GM12878 (cell line): ENCODE measurements around the gene DGKA. TPM values are rescaled to one million over a fixed set of nuclear protein-coding genes. Genes with fewer than 3 reads are reported as not detected.

Experiments used
- ATAC-seq: fragments of 200-7000 bp; cut with Tn5 transposase; 3 replicates; pipeline ENCODE4 v1.9.1; 2020; ENCODE audit warnings: mild to moderate bottlenecking, moderate library complexity
- BruUV-seq: library from RNA; stranded (reverse); fragments of 400-500 nt; replicated peaks from 2 replicates; lab custom pipeline; 2021; lab: Mats Ljungman, UMichigan
- CTCF ChIA-PET: fragments of 300-600 bp; sonication (Branson Sonifier 250); formaldehyde crosslinking; extraction: SDS; loops from one replicate; lab custom pipeline; 2021; ENCODE audit warnings: inconsistent platforms; lab: Yijun Ruan, JAX
- POLR2A ChIA-PET: fragments of 350-600 bp; formaldehyde crosslinking; extraction: SDS; loops from one replicate; lab custom pipeline; 2021; ENCODE audit warnings: inconsistent platforms; lab: Charles Lee
- RAD21 ChIA-PET: fragments of 300-600 bp; sonication (Branson Sonifier 250); formaldehyde crosslinking; loops from one replicate; lab custom pipeline; 2023; ENCODE audit warnings: antibody characterized with exemption; ENCODE audit not compliant: unreplicated experiment; lab: Charles Lee
- SMC1A ChIA-PET: fragments of 300-600 bp; sonication (Branson Sonifier 250); formaldehyde crosslinking; loops from one replicate; lab custom pipeline; 2023; ENCODE audit not compliant: unreplicated experiment, uncharacterized antibody; lab: Charles Lee
- DNase-seq: peaks from one replicate; pipeline ENCODE4 v3.0.0-alpha.2; 2011; ENCODE audit warnings: low read depth, low spot score
- FAIRE-seq: peaks from 3 replicates; lab custom pipeline; 2011; peaks lifted over from hg19 to GRCh38; lab: Jason Lieb, UNC
- H2AFZ ChIP-seq: 2 replicates; pipeline ENCODE4 v1.6.0; 2011; ENCODE audit warnings: low read depth, low read length, control low read depth; ENCODE audit not compliant: control insufficient read depth
- H3K27ac ChIP-seq: 2 replicates; pipeline ENCODE4 v1.5.1; 2011; ENCODE audit warnings: control low read depth; ENCODE audit not compliant: control insufficient read depth, insufficient read depth
- H3K27me3 ChIP-seq, 2 experiments: replicated peaks in 1 of 2; 2 replicates each; pipeline versions ENCODE4 v1.6.0 to v1.6.1; 2011; ENCODE audit warnings: low read length in 1 of 2; ENCODE audit not compliant: control insufficient read depth in 2 of 2, insufficient read depth in 2 of 2
- H3K36me3 ChIP-seq, 2 experiments: 2 replicates each; pipeline ENCODE4 v1.5.1; 2011; ENCODE audit warnings: low read length in 1 of 2; ENCODE audit not compliant: control insufficient read depth in 2 of 2, insufficient read depth in 2 of 2
- H3K4me1 ChIP-seq: 2 replicates; pipeline ENCODE4 v1.6.1; 2011; ENCODE audit warnings: mild to moderate bottlenecking, low read length, moderate library complexity, mixed read lengths; ENCODE audit not compliant: control insufficient read depth, insufficient read depth
- H3K4me2 ChIP-seq: 2 replicates; pipeline ENCODE4 v1.6.0; 2011; ENCODE audit warnings: control low read depth; ENCODE audit not compliant: control insufficient read depth, insufficient read depth
- H3K4me3 ChIP-seq: fragments of 200-600 bp; sonication (generic); 2 replicates; pipeline ENCODE4 v1.5.1; 2016
- H3K79me2 ChIP-seq: 2 replicates; pipeline ENCODE4 v1.6.0; 2011; ENCODE audit warnings: low read length; ENCODE audit not compliant: control insufficient read depth, insufficient read depth
- H3K9ac ChIP-seq: 2 replicates; pipeline ENCODE4 v1.8.0; 2011; ENCODE audit warnings: low read length, control low read depth, mixed read lengths; ENCODE audit not compliant: control insufficient read depth, insufficient read depth
- H3K9me3 ChIP-seq: replicated peaks from 3 replicates; pipeline ENCODE4 v1.5.1; 2011; ENCODE audit warnings: mild to moderate bottlenecking, low read length; ENCODE audit not compliant: control insufficient read depth, insufficient read depth
- H4K20me1 ChIP-seq: 2 replicates; pipeline ENCODE4 v1.6.0; 2011; ENCODE audit not compliant: control insufficient read depth, insufficient read depth
- EZH2 ChIP-seq: IDR thresholded peaks from 2 replicates; pipeline ENCODE4 v1.6.1; 2012; ENCODE audit warnings: low read depth, mild to moderate bottlenecking, control low read depth, inconsistent platforms, low read length, borderline replicate concordance; ENCODE audit not compliant: control insufficient read depth
- MTA2 ChIP-seq: fragments of 450-650 bp; IDR thresholded peaks from 2 replicates; pipeline ENCODE4 v1.6.1; 2016; ENCODE audit warnings: low read depth, mild to moderate bottlenecking, moderate library complexity
- NFYB ChIP-seq: IDR thresholded peaks from 2 replicates; pipeline ENCODE4 v1.6.1; 2011; ENCODE audit warnings: low read depth, mild to moderate bottlenecking, low read length, improper control_type of control experiment, moderate library complexity; ENCODE audit not compliant: insufficient read depth
- YY1 ChIP-seq: IDR thresholded peaks from 2 replicates; pipeline ENCODE4 v1.6.1; 2011; ENCODE audit warnings: low read depth, mild to moderate bottlenecking, low read length
- ZBED1 ChIP-seq: IDR thresholded peaks from 2 replicates; pipeline ENCODE4 v1.6.1; 2016; ENCODE audit warnings: borderline replicate concordance
- ZNF24 ChIP-seq: fragments of 450-650 bp; IDR thresholded peaks from 2 replicates; pipeline ENCODE4 v1.6.1; 2017; ENCODE audit warnings: antibody characterized with exemption, mild to moderate bottlenecking
- WGBS: methylation state at CpG from one replicate; pipeline ENCODE4 v1.1.6; 2016; ENCODE audit warnings: low lambda C conversion rate; ENCODE audit not compliant: insufficient replicate concordance, insufficient coverage; ENCODE audit errors: missing lambda C conversion rate; 5-methylcytosine and 5-hydroxymethylcytosine counted together
- in situ Hi-C: fragments of 300-500 bp; cut with MboI; formaldehyde crosslinking; loops from 9 replicates; pipeline ENCODE4 v1.14.3; 2018; ENCODE audit warnings: mixed read lengths
- intact Hi-C: fragments of 100-400 bp; cut with micrococcal nuclease; formaldehyde crosslinking; loops from one replicate; pipeline ENCODE4 v1.14.2; 2022; ENCODE audit not compliant: unreplicated experiment
- polyA plus RNA-seq, 11 experiments: library from polyadenylated mRNA; depleted of rRNA in 4 of 11; unstranded in 6 of 11; stranded (reverse) in 5 of 11; fragments of >200 nt; fragmentation: Nextera tagmentation in 4 of 11; fragmentation: Illumina TruSeq in 1 of 11; extraction: Ambion mirVana in 4 of 11; extraction: Trizol in 1 of 11; gene quantifications; 1 replicate in 1 of 11; 2 replicates in 10 of 11; pipeline versions ENCODE4 v1.2.1 to v1.2.3, GENCODE V29; 2011 to 2016; ENCODE audit warnings: inconsistent platforms in 2 of 11, missing spikeins in 2 of 11, low read depth in 1 of 11
- total RNA-seq, 4 experiments: library from RNA; depleted of rRNA in 3 of 4; stranded (reverse); fragments of >200 nt in 3 of 4; fragmentation: Illumina TruSeq in 1 of 4; extraction: Trizol in 1 of 4; gene quantifications; 2 replicates each; pipeline versions ENCODE4 v1.2.1 to v1.2.3, GENCODE V29; 2013 to 2021
- TF ChIP-seq, protein P1 (sequence below): IDR thresholded peaks from 2 replicates; pipeline ENCODE4 v1.6.1; 2012; ENCODE audit warnings: low read depth, low read length, improper control_type of control experiment
- TF ChIP-seq, protein P2 (sequence below): fragments of 450-650 bp; IDR thresholded peaks from 2 replicates; pipeline ENCODE4 v1.6.1; 2018; ENCODE audit warnings: borderline replicate concordance, mild to moderate bottlenecking; ENCODE audit not compliant: partially characterized antibody
- TF ChIP-seq, protein P3 (sequence below): IDR thresholded peaks from 2 replicates; pipeline ENCODE4 v1.6.1; 2012; ENCODE audit warnings: improper control_type of control experiment, low read depth, low read length; ENCODE audit not compliant: insufficient replicate concordance

Gene DGKA
- total and polyA plus RNA-seq, 10 of the 15 experiments (the other 5 are each of a cell fraction or from before 2014, with no cell fraction given), result 14.0 to 65.5 (median 37.1) TPM

DNA sequence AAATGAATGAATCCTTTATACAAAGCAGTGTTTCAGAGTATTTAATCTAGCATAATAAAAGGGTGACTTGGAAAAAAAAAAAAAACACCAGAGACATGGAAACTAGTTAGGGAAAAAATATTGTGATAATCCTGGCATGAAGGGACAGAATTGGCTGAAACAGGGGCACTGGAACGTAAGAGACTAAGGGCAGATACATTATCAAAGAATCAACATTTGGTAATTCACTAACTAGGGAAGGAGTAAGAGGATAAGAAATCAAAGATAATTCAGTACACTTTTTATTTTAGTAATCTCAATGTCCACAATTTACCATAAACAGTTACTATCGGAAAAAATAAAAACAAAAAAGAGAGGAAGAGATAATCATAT lies 21.5 kb upstream of the DGKA start:
- Histone ChIP-seq H2AFZ (no peak overlapping the region), H3K9me3 (no peaks in the 10 kb centered on the region), H3K27me3 (no peaks in the 10 kb centered on the region), H3K9ac (no peak overlapping the region), H3K4me2 (no peak overlapping the region), H3K4me3 (no peak overlapping the region), H3K79me2 (peaks cover 2% of the 10 kb centered on the region), H3K27ac (no peak overlapping the region), H3K36me3 (peaks cover 0 to 5% of the 10 kb centered on the region in 2 experiments; a peak in 1 of 4 replicates), H3K4me1 (no peaks in the 10 kb centered on the region), H4K20me1 (no peaks in the 10 kb centered on the region)
- ChIA-PET CTCF (no interaction called here), POLR2A (no interaction called here), SMC1A (no interaction called here), RAD21 (no interaction called here)
- DNase-seq (no peak), ATAC-seq (no peak), FAIRE-seq (no peak)
- BruUV-seq, result no TSS peak
- in situ Hi-C loops, result no loop called here
- TF ChIP-seq, protein P1, sequence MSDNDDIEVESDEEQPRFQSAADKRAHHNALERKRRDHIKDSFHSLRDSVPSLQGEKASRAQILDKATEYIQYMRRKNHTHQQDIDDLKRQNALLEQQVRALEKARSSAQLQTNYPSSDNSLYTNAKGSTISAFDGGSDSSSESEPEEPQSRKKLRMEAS, result no peak
- TF ChIP-seq, protein P2, sequence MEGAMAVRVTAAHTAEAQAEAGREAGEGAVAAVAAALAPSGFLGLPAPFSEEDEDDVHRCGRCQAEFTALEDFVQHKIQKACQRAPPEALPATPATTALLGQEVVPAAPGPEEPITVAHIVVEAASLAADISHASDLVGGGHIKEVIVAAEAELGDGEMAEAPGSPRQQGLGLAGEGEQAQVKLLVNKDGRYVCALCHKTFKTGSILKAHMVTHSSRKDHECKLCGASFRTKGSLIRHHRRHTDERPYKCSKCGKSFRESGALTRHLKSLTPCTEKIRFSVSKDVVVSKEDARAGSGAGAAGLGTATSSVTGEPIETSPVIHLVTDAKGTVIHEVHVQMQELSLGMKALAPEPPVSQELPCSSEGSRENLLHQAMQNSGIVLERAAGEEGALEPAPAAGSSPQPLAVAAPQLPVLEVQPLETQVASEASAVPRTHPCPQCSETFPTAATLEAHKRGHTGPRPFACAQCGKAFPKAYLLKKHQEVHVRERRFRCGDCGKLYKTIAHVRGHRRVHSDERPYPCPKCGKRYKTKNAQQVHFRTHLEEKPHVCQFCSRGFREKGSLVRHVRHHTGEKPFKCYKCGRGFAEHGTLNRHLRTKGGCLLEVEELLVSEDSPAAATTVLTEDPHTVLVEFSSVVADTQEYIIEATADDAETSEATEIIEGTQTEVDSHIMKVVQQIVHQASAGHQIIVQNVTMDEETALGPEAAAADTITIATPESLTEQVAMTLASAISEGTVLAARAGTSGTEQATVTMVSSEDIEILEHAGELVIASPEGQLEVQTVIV, result no peak
- no peak for TF ChIP-seq ZBED1
- no peak for TF ChIP-seq MTA2
- TF ChIP-seq ZNF24, result no peak
- TF ChIP-seq, protein P3, sequence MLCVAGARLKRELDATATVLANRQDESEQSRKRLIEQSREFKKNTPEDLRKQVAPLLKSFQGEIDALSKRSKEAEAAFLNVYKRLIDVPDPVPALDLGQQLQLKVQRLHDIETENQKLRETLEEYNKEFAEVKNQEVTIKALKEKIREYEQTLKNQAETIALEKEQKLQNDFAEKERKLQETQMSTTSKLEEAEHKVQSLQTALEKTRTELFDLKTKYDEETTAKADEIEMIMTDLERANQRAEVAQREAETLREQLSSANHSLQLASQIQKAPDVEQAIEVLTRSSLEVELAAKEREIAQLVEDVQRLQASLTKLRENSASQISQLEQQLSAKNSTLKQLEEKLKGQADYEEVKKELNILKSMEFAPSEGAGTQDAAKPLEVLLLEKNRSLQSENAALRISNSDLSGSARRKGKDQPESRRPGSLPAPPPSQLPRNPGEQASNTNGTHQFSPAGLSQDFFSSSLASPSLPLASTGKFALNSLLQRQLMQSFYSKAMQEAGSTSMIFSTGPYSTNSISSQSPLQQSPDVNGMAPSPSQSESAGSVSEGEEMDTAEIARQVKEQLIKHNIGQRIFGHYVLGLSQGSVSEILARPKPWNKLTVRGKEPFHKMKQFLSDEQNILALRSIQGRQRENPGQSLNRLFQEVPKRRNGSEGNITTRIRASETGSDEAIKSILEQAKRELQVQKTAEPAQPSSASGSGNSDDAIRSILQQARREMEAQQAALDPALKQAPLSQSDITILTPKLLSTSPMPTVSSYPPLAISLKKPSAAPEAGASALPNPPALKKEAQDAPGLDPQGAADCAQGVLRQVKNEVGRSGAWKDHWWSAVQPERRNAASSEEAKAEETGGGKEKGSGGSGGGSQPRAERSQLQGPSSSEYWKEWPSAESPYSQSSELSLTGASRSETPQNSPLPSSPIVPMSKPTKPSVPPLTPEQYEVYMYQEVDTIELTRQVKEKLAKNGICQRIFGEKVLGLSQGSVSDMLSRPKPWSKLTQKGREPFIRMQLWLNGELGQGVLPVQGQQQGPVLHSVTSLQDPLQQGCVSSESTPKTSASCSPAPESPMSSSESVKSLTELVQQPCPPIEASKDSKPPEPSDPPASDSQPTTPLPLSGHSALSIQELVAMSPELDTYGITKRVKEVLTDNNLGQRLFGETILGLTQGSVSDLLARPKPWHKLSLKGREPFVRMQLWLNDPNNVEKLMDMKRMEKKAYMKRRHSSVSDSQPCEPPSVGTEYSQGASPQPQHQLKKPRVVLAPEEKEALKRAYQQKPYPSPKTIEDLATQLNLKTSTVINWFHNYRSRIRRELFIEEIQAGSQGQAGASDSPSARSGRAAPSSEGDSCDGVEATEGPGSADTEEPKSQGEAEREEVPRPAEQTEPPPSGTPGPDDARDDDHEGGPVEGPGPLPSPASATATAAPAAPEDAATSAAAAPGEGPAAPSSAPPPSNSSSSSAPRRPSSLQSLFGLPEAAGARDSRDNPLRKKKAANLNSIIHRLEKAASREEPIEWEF, result no peak
- TF ChIP-seq YY1, result no peak
- TF ChIP-seq EZH2, result no peak
- no peak for TF ChIP-seq NFYB
- 98% methylated on average over 2 of the region's 2 CpGs for WGBS
- intact Hi-C loops, result no loop called here
